Lower leg skin (tissue), 3 donors: Measurements from ENCODE around the gene CITED1.

Experiments used
- CTCF ChIP-seq, 3 donors: fragments of 450-650 bp; IDR thresholded peaks; one replicate each; pipeline ENCODE4 v1.5.1; 2016; ENCODE audit warnings: antibody characterized with exemption in 3 of 3, mild to moderate bottlenecking in 3 of 3, moderate library complexity in 2 of 3
- POLR2A ChIP-seq, 2 donors: fragments of 450-650 bp; IDR thresholded peaks; one replicate each; pipeline ENCODE4 v1.6.1; 2016 to 2017; ENCODE audit warnings: antibody characterized with exemption in 2 of 2, mild to moderate bottlenecking in 1 of 2, moderate library complexity in 1 of 2

- no peak for TF ChIP-seq CTCF (IDR thresholded peaks at IDR 0.05)
- no peak for TF ChIP-seq POLR2A (IDR thresholded peaks at IDR 0.05)
These were observed 24.4 kb upstream of the CITED1 start for GRCh38 chrX:72330131-72330530.
